IPS DF 4.7 (cell line): ENCODE results near the gene NDUFA1.
A peak's percentile ranks its signal among the peaks of the same experiment; 100 is the strongest.
"Not testable (repeated sequence)": the region's sequence is repeated elsewhere in the genome, so short reads cannot be mapped to it uniquely, and the experiment has no call there.

ENCODE experiments used
- DNase-seq: peaks from one replicate; pipeline ENCODE4 v3.0.0-alpha.2; 2013; ENCODE audit warnings: low spot score; ENCODE audit errors: extremely low read depth

Gene NDUFA1

DNA sequence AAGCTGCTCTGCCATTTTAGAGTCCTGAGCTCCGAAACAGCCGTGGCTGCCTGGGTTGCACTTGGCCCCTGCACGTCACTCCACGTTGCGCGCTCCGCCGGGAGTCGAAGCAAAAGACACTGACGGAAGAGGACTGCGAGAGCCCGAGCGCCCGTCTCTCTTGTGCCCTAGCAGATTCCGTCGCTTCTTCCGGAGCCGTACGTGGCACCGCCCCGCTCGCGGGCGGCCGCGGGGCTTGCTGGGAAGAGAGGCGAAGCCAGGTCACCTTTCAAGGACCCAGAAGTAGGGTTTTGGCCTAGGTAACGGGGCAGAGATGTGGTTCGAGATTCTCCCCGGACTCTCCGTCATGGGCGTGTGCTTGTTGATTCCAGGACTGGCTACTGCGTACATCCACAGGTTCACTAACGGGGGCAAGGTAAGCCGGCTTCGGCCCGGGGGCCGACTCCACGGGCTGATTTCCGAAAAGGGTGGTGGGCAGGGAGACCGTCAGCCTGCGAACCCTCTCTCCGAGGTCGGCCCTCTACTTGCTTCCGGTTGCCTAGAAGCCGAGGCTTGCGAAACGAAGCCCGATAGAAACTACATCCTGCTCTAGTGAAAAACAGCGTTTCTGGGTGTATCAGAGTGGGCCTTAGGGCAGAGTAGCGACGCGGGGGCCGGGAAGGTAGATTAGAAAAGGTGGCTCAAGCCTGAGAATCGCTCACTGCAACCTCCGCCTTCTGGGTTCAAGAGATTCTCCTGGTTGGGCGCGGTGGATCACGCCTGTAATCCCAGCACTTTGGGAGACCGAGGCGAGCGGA, at the start of gene NDUFA1, which contains the start of gene RNF113A:
Gene NDUFA1, plus strand, starts transcription at position 234 of the 797 bp plus-strand sequence. Its CDS starts 80 bp downstream, at position 314.
Gene RNF113A, minus strand, starts transcription at position 135 of the 797 bp plus-strand sequence. Its CDS starts 120 bp downstream, at position 15.
- DNase-seq: no peak

GRCh38 chrX:119824221-119824620, 47.4 kb upstream of the NDUFA1 start:
- DNase-seq: not testable (repeated sequence)

GRCh38 chrX:119826399-119826959, 45.2 kb upstream of the NDUFA1 start:
- no peak for DNase-seq

DNA sequence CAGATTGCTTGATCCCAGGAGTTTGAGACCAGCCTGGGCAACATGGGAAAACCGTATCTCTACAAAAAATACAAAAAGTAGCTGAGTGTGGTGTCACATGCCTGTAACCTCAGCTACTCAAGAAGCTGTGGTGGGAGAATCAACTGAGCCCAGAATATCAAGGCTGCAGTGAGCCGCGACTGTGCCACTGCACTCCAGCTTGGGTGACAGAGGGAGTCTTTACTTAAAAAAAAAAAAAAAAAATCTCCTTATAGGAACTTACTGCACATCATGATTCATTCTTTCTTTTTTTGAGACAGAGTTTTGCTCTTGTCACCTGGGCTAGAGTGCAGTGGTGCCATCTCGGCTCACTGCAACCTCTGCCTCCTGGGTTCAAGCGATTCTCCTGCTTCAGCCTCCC, 43.2 kb upstream of the NDUFA1 start:
- DNase-seq: no peak

DNA sequence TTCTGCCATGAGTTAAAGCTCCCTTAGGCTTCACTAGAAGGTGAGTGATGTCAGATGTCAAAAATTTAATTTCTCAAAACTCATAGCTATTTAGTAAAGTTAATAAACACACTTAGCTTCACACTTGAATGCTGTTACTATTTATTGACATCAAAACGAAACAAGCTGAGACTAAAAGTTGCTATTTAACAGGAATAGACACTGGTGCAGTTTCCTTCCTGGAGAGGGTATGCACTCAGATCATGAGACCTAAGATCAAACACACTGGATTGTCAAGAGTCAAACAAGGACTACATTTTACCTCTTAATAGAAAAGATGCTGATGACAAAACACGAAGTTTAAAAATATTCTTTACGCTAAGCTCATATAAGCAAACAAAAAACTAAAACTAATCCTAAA, 37.7 kb upstream of the NDUFA1 start:
- DNase-seq: no peak

DNA sequence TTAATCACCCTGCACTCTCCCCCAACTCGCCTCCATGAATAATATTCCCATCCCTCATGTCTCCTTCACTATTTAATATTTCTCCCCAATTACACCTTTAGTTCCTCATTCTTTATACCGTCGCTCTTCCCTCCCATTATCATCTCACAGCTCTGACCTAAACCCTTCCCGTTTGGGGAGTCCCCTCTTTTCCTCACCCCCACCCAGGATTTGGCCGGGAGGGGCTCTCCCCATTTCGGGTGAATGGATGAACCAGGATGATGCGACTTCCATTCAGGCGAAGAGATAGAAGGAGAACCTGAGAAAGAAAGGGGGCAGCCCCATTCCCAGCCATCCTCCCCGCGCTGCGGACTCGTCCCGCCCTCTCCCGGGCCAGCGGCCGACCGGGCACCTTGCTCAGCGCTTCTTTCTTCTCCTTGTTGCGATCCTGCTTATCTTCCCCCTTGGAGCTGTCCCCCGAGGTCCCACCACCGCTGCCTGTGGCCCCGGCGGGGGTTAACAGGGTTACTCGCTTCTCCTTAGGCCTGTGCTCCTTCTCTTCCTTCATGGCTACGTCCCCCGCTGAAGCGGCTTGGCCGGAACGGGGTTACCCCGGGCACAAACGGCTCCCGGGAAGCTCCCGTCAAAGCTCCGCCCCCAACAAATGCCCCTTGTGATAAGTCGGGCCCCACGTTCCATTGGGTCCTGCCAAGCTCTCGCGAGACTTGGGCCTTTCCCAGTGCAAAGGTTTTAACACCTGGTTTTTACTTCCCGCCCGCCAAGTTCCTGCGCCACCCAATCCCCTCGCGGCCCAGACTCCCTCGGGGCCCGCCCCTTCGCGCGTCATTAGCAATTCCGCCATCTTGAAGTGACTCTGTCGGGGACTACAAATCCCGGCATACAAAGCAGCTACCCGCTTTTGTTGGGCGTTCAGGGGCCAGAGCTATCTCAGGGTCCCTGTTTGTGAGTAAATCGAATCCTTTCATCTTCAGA, 19.0 kb upstream of the NDUFA1 start, which contains the start of gene UPF3B:
Gene UPF3B, minus strand, starts transcription at position 582 of the 972 bp plus-strand sequence. Its CDS starts 35 bp downstream, at position 547.
- peak; percentile 74 for DNase-seq

DNA sequence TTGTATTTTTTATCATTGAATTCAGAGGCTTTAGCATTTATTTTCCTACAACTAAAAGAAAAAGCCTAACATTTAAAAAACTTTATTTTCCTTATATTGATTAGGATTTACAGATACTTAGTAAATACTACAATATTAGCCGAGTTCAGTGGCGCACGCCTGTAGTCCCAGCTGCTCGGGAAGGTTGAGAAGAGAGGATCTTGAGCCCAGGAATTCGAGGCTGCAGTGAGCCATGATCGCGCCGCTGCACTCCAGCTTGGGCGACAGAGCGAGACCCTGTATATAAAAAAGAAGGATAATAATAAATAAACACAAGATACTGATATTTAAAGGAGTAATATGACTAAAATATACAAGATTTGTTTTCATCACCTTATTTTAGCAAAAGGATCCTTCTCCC, 18.2 kb upstream of the NDUFA1 start:
- no peak for DNase-seq

DNA sequence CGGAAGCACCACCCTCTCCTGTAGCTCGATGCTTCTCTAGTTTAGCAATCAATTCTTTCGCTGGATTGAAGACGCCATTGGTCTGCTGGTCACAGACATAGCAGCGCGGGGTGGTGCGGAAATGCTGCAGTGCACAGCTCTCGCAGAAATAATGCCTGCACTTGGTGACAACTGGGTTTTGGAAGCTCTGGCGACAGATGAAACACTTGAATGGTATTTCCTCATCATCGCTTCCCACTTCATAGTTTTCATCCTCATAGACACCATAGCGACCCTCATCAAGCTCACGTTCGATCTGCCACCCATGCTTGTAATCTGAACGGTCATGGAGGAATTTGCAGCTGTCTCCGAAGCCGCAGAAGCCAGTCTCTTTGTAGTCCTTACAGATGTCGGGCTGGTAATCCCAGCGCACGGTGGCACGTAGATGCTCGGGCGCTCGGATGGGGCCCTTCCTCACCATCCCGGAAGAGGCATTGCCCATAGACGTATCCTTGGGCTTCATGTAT, 953 bp upstream of the NDUFA1 start:
- no peak for DNase-seq

- DNase-seq: no peak
These were observed 410 bp upstream of the NDUFA1 start for GRCh38 chrX:119871245-119871598.

GRCh38 chrX:119878740-119879139, 7.1 kb downstream of the NDUFA1 start:
- no peak for DNase-seq

DNA sequence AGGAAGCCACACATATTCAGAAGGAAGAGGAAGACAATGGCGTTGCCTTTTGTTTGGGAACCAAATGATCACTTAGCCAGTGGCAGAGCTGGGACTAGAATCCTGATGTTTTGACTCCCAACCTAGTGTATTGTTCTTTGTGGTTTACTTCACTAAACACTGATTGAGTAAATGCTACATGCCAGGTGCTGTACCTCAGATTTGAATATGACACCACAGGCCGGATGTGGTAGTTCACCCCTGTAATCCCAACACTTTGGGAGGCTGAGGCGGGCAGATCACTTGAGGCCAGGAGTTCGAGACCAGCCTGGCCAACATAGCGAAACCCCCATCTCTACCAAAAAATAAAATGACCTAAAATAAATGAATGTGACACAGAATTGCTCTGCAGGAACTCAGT, 8.4 kb downstream of the NDUFA1 start:
- DNase-seq: no peak

DNA sequence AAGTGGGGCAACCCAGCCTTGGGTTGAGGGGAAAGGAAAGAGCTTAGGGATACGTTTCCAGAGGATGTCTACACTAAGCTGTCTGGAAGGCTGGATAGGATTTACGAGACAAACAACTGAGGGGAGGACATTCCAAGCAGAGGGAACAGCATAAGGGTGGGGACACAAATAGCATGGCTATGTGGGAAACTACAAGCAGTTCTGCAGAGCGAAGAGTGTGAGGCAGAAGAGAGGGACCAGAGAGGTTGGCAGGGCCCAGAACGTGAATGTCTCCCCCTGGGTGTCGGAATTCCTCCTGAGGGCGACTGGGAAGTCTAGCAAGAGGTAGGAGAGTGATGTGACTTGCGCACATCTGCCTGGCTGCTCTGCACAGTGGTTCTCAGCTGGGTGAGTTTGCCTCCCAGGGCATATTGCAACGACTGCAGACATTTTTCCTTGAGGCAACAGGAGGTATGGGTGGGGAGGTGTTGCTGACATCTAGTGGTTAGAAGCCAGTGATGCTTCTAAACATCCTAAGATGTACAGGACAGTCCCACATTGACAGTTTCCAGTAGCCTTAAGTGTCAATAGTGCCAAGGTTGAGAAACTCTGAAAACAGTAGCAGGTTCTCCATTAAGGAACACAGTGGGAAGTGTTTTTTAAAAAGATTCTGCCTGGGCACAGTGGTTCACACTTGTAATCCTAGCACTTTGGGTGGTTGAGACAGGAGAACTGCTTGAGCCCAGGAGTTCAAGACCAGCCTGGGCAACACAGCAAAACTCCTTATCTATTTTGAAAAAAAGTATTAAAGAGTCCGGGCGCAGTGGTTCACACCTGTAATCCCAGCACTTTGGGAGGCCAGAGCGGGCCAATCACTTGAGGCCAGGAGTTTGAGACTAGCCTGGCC, 9.2 kb downstream of the NDUFA1 start:
- DNase-seq: no peak

GRCh38 chrX:119885554-119886428, 14.2 kb downstream of the NDUFA1 start:
- no peak for DNase-seq

DNA sequence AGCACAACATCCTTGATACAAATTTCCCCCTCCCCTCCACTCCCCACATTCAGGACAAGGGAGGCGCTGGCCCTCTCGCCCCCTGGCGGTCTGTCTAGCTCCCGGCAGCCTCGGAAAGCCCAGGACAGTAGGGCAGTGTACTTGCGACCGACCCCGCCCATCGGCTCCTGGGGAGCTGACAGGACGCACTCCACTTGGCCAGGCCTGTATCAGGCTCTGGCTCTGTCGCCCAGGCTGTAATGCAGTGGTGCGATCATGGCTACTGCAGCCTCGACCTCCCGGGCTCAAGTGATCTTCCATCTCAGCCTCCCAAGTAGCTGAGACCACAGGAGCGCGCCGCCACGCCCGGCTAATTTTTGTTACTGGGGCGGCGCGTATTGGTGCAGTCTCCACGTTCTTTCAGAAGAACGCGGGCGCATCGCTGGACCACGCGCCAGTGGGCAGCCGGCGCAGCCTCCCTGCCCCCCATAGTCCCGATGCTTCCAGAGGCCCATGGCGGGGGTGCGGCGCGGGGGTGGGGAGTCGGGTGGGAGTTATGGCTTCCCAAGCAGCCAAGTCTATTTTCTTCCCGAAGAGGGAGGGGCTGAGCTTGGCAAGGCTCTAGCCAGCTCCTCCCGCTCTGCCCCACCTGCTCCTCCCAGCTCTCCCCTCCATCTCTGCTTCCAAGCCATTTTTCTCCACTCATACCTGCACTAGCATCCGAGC, 16.2 kb downstream of the NDUFA1 start:
- DNase-seq: no peak

- not testable (repeated sequence) for DNase-seq
These were observed 19.0 kb downstream of the NDUFA1 start for GRCh38 chrX:119890626-119891025.

- not testable (repeated sequence) for DNase-seq
These were observed 20.5 kb downstream of the NDUFA1 start for GRCh38 chrX:119891961-119892692.

DNA sequence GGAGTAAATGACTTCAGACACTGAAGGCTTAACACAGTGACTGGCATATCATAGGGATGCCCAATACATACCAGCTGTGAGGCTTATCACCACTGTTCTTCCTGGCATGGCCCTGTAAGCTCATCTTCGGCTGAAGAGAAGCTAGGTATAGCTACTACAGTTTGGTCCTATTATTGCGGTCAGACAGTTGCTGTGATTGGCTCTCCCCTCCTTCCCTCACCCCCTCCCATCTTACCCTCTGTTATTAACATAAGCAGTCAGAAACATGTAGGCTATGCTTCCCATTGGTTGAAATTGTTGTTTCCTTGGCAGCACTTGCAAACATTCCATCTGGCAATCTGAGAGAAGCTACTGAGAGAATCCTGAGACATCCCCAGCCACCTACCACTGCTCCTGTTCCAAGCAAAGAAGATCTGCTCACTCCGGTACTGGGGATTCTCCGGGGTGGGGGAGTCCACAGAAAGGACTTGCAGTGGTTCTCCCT, 24.3 kb downstream of the NDUFA1 start, which contains the start of gene AKAP14:
Gene AKAP14, plus strand, starts transcription at position 51 of the 484 bp plus-strand sequence. CDS start 7,331 bp downstream, outside the sequence.
- no peak for DNase-seq

DNA sequence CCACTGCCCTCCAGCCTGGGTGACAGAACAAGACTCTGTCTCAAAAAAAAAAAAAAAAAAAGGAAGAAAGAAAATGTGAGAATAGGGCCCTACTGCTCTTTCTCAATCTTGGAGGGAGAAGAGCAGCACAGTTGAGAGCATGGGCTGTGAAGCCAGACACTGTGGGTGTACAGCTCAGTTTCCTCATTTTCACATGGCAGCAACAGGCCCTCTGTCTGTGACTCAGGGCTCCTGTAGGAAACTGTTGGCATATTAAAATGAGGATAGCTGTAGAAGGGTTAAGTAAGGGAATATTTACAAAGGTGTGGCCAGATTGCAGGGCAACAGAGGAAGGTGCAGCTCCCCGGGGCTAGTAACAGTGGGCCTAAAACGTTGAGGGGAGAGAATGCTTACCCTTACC, 27.5 kb downstream of the NDUFA1 start:
- DNase-seq: no peak
